Fibroblast of pulmonary artery (primary cell): Measurements from ENCODE around the gene HAGH.

Experiments
- DNase-seq: peaks from one replicate; pipeline ENCODE4 v3.0.0-alpha.2; 2010; ENCODE audit warnings: low read depth
- H3K4me3 ChIP-seq: replicated peaks from 2 replicates; pipeline ENCODE4 v1.5.1; 2011; ENCODE audit warnings: low read depth, mild to moderate bottlenecking, control low read depth, low read length, moderate library complexity
- TF ChIP-seq, protein P1 (sequence below): IDR thresholded peaks from 2 replicates; pipeline ENCODE4 v1.5.1; 2011; ENCODE audit warnings: mild to moderate bottlenecking, control low read depth, low read length, inconsistent platforms; ENCODE audit errors: missing control alignments

HAGH gene

DNA sequence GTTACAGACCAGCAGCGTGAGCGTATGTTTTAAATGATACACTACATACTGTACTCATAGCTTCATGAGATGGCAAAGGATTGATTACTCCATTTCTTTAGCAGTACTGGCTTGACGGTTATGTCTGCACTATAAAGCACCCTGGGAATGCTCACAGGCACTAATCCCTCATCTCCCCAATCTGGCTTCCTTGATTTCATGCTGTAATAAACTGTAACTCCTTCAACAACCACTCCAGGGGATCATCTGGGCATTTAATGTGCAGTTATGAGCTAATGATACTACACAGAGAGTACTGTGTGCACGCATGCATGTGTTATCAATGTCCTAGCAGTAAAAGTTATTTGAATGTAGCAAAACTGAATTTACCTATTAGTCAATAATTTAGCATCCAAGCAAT, 25.2 kb upstream of the HAGH start:
- TF ChIP-seq, protein P1, sequence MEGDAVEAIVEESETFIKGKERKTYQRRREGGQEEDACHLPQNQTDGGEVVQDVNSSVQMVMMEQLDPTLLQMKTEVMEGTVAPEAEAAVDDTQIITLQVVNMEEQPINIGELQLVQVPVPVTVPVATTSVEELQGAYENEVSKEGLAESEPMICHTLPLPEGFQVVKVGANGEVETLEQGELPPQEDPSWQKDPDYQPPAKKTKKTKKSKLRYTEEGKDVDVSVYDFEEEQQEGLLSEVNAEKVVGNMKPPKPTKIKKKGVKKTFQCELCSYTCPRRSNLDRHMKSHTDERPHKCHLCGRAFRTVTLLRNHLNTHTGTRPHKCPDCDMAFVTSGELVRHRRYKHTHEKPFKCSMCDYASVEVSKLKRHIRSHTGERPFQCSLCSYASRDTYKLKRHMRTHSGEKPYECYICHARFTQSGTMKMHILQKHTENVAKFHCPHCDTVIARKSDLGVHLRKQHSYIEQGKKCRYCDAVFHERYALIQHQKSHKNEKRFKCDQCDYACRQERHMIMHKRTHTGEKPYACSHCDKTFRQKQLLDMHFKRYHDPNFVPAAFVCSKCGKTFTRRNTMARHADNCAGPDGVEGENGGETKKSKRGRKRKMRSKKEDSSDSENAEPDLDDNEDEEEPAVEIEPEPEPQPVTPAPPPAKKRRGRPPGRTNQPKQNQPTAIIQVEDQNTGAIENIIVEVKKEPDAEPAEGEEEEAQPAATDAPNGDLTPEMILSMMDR = no peak
- no peak for DNase-seq
- H3K4me3 ChIP-seq = no peak overlapping the region

DNA sequence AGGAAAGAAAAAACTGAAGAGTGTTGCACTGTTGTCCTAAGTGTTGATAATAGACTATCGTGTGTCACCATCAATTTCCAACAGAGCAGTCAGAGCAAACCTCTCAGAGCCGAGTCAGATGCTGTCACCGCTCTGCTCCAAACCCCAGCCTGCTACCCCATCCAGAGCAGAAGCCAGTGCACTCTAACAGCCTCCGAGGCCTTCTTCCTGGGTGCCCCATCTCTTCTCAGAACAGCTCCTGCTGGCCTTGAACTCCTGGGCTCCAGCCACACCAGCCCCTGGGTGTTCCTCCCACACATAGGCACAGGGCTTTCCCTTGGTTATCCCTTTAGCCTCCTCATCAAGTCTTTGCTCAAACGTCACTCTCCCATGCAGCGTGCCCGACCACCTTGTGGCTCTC, 24.4 kb upstream of the HAGH start:
- no peak for DNase-seq
- H3K4me3 ChIP-seq = no peak overlapping the region
- TF ChIP-seq, protein P1 = no peak

DNA sequence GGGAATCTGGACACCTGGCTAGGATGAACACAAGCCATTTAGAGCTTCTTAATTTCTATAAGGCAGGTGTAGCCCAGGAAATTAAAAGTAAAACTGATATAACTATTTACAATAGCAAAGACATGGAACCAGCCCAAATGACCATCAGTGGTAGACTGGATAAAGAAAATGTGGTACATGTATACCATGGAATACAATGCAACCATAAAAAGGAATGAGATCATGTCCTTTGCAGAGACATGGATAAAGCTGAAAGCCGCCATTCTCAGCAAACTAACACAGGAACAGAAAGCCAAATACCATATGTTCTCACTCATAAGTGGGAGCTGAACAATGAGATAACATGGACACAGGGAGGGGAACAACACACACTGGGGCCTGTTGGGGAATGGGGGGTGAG, 19.8 kb upstream of the HAGH start:
- H3K4me3 ChIP-seq = no peak overlapping the region
- TF ChIP-seq, protein P1 = no peak
- DNase-seq = no peak

DNA sequence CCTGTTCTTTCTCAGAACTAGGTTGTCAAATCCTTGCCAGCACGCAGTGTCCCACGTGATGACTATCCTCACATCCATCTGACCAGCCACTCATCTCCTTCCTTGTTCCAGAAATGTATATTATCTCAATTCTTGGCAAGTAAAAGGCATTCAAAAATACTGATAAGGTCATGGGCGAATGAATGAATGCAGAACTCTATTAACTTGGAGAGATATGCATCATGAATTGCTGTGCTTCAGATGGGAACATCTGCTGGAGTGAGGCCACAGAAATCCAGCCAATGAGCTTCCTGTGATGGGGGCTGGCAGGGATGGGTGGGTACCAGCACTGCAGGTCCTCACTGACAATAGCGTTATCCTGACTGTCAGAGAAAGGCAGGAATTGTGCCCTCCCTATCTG, 19.4 kb upstream of the HAGH start:
- no peak overlapping the region for H3K4me3 ChIP-seq
- DNase-seq = no peak
- TF ChIP-seq, protein P1 = no peak

DNA sequence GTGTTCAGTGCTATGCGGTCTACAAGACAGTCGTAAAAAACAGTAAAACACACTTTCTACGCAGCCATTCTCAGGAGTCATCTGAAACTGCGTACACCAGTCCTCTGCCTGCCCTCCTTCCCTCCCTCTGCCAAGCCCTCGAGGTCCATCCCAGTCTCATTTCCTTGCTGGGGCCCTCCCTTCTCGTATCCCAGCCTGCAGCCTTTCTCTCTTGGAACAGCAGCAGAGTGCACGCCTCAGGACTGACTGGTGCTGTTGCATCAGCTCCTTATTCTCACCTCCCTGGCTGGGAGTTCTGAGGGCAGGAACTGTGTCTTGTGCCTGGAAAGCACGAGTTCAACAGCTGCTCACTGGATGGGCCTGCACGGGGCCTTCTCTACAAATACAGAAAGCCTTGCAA, 12.9 kb upstream of the HAGH start:
- H3K4me3 ChIP-seq = no peak overlapping the region
- peak; percentile 54 for DNase-seq

DNA sequence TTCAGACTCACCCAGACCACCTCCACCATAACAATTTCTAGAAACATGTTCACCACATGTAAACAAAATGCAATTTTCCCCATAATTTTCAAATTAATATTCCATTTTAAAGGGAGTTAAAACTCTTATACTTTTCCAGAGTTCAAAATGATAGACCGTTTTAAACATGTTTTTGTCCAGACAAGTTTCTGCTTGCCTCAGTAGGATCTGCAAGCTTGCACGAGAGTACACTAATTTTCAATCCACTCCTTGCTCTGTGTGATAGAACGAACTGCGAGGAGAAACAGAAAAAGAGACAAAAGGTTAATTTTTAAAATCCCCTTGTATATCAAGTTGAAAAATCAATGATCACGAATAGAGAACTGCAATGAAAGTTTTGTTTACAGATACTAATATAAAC, 7.5 kb upstream of the HAGH start:
- TF ChIP-seq, protein P1 = no peak
- no peak for DNase-seq
- no peak overlapping the region for H3K4me3 ChIP-seq

More for the DNA sequence above, 12.9 kb upstream of the HAGH start:
- TF ChIP-seq, protein P1 = no peak

DNA sequence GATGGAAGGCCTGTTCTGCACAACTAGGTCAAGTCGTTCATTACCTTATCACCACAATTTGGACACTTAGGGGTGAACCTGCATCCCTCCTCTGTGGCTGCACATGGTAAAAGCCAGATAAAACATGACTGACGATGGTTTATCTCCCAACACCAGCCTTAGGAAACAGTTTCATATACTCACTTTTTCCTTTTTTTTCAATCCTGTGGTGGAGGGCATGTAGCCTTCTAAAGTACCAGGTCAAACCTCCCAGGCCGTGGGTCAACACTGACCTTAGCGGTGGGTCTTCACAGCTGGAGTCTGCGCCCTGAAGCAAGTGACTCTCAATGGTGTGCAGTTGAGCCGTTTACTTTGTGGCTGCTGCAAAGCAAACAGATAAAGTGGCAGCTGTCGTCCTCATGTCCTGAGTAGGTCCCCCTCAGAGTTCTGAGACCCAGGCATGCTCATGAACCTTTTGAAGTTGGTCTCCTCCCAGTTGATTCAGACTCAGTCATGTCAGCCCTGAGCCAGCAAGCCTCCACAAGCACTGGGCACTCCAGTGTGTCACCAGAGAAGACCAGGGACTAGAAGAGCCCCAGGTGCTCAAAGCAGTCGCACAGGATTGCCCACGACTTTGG, 6.3 kb upstream of the HAGH start:
- DNase-seq = no peak
- no peak overlapping the region for H3K4me3 ChIP-seq
- TF ChIP-seq, protein P1 = no peak
